Keratinocyte (primary cell): Measurements from ENCODE around the gene GYPB.
"Not testable (repeated sequence)": the region's sequence is repeated elsewhere in the genome, so short reads cannot be mapped to it uniquely, and the experiment has no call there.

Experiments
- CTCF ChIP-seq, 3 experiments: IDR thresholded peaks in 1 of 3; conservative IDR thresholded peaks in 1 of 3; optimal IDR thresholded peaks in 1 of 3; 2 replicates in 2 of 3; 3 replicates in 1 of 3; pipeline versions ENCODE3 to v1.5.1; 2011; ENCODE audit warnings: low read length in 3 of 3, mild to moderate bottlenecking in 3 of 3, moderate library complexity in 2 of 3, control low read depth in 1 of 3, inconsistent platforms in 1 of 3; ENCODE audit not compliant: insufficient read depth in 2 of 3; ENCODE audit errors: extremely low read depth in 1 of 3
- EZH2 ChIP-seq: IDR thresholded peaks from one replicate; pipeline ENCODE4 v1.6.1; 2012; ENCODE audit warnings: inconsistent platforms, mild to moderate bottlenecking, low read length, moderate library complexity

DNA sequence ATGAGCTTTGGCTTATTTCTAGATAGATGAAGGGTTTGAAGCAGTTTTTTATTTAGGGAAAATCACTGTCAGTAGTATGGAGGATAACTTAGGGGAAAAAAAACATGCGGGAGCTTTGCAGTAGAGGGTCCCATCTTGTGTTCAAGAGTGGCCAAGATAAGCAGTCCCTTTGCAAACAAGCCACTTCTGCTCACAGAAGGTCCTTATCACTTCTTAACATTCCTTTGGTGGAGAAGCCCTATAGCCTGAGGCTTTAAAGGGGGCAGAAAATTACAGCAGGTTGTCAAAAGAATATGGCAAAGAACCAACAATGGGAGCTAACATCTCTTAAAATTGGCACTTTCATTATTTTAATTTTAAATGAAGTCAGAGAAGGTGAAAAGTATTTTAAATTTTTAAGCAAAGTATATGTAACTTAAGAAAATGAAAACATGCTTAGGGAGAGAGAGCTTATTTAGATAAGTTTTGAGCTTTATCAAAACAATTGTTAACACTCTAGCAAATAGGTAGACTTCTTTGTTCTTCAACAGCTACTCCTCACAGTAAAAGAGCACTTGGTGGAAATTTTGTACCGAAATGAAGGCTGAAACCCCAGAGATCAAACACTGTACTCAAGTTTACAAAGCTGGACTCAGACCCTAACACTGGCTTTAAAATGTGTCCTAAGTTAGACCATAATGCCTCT lies 15.8 kb downstream of the GYPB start:
- not testable (repeated sequence) for TF ChIP-seq CTCF (optimal IDR thresholded peaks at IDR 0.05 in 1 of 3, IDR thresholded peaks at IDR 0.05 in 1 of 3, conservative IDR thresholded peaks at IDR 0.05 in 1 of 3; ENCODE audit: extremely low read depth in 1 of 3, insufficient read depth in 2 of 3, low read length in 3 of 3); EZH2
